CD14-positive monocyte (primary cell): ENCODE results near the gene ST6GALNAC3. TPM values are rescaled to one million over a fixed set of nuclear protein-coding genes. Genes with fewer than 3 reads are reported as not detected.

Experiments used
- DNase-seq, 3 donors: peaks; one replicate each; pipeline ENCODE4 v3.0.0-alpha.2; 2011 to 2022
- H2AFZ ChIP-seq: 2 replicates; pipeline ENCODE4 v1.6.0; 2012; ENCODE audit warnings: mild to moderate bottlenecking, low read depth, low read length, inconsistent platforms; ENCODE audit not compliant: insufficient read depth, poor library complexity, severe bottlenecking
- H3K27ac ChIP-seq, 2 donors: 1 replicate in 1 of 2; 2 replicates in 1 of 2; pipeline ENCODE4 v1.5.1; 2012 to 2013; ENCODE audit warnings: low read length in 2 of 2, control low read depth in 1 of 2, inconsistent platforms in 1 of 2, low read depth in 1 of 2, mild to moderate bottlenecking in 1 of 2
- H3K27me3 ChIP-seq, 2 donors: one replicate each; pipeline versions ENCODE4 v1.6.0 to v1.6.1; 2011 to 2013; ENCODE audit warnings: low read length in 2 of 2; ENCODE audit not compliant: control insufficient read depth in 2 of 2, insufficient read depth in 2 of 2
- H3K36me3 ChIP-seq, 2 donors: replicated peaks in 1 of 2; 1 replicate in 1 of 2; 2 replicates in 1 of 2; pipeline versions ENCODE4 v1.5.1 to v1.6.1; 2012 to 2013; ENCODE audit warnings: low read length in 2 of 2, control low read depth in 1 of 2, inconsistent platforms in 1 of 2, mild to moderate bottlenecking in 1 of 2; ENCODE audit not compliant: insufficient read depth in 2 of 2, control insufficient read depth in 1 of 2
- H3K4me1 ChIP-seq, 2 donors: 1 replicate in 1 of 2; 2 replicates in 1 of 2; pipeline versions ENCODE4 v1.5.1 to v1.6.1; 2012 to 2013; ENCODE audit warnings: low read length in 2 of 2, control low read depth in 1 of 2, inconsistent platforms in 1 of 2, mild to moderate bottlenecking in 1 of 2, moderate library complexity in 1 of 2; ENCODE audit not compliant: insufficient read depth in 2 of 2, control insufficient read depth in 1 of 2
- H3K4me2 ChIP-seq: replicated peaks from 2 replicates; pipeline ENCODE3; 2012; ENCODE audit warnings: low read length, moderate library complexity, mild to moderate bottlenecking; ENCODE audit not compliant: poor library complexity, severe bottlenecking; ENCODE audit errors: extremely low read depth
- H3K4me3 ChIP-seq, 3 experiments: fragments of 200-600 bp in 1 of 3; sonication (generic) in 1 of 3; replicated peaks in 1 of 3; 1 replicate in 2 of 3; 2 replicates in 1 of 3; pipeline ENCODE4 v1.5.1; 2011 to 2013; ENCODE audit warnings: low read length in 3 of 3, mild to moderate bottlenecking in 3 of 3, control low read depth in 2 of 3, low read depth in 2 of 3, inconsistent platforms in 1 of 3, moderate library complexity in 1 of 3
- H3K79me2 ChIP-seq: 2 replicates; pipeline ENCODE4 v1.6.0; 2012; ENCODE audit warnings: mild to moderate bottlenecking, control low read depth, inconsistent platforms, low read length, moderate library complexity; ENCODE audit not compliant: insufficient read depth
- H3K9ac ChIP-seq: 2 replicates; pipeline ENCODE4 v1.6.0; 2017; ENCODE audit warnings: low read length, mild to moderate bottlenecking; ENCODE audit not compliant: insufficient read depth, poor library complexity, severe bottlenecking
- H3K9me3 ChIP-seq, 2 donors: replicated peaks in 1 of 2; 1 replicate in 1 of 2; 2 replicates in 1 of 2; pipeline versions ENCODE4 v1.5.1 to v1.6.1; 2012 to 2013; ENCODE audit warnings: low read length in 2 of 2, control low read depth in 1 of 2; ENCODE audit not compliant: control insufficient read depth in 1 of 2, insufficient read depth in 1 of 2
- H4K20me1 ChIP-seq: 2 replicates; pipeline ENCODE4 v1.6.0; 2012; ENCODE audit warnings: mild to moderate bottlenecking, low read length, control low read depth, moderate library complexity; ENCODE audit not compliant: insufficient read depth
- H3K27ac Mint-ChIP-seq, 7 donors: one replicate each; pipeline ENCODE4 v1.8.0; 2020; ENCODE audit warnings: mild to moderate bottlenecking in 7 of 7, mixed read lengths in 7 of 7, moderate library complexity in 6 of 7, inconsistent platforms in 2 of 7
- H3K27me3 Mint-ChIP-seq, 3 donors: one replicate each; pipeline ENCODE4 v1.8.0; 2021 to 2022; ENCODE audit warnings: low read depth in 3 of 3, mild to moderate bottlenecking in 3 of 3, mixed read lengths in 3 of 3, moderate library complexity in 3 of 3, inconsistent platforms in 1 of 3
- H3K36me3 Mint-ChIP-seq, 2 donors: one replicate each; pipeline ENCODE4 v1.8.0; 2020; ENCODE audit warnings: mixed read lengths in 2 of 2, inconsistent platforms in 1 of 2, mild to moderate bottlenecking in 1 of 2
- H3K4me1 Mint-ChIP-seq: one replicate; pipeline ENCODE4 v1.8.0; 2020; ENCODE audit warnings: mild to moderate bottlenecking, mixed read lengths
- H3K4me3 Mint-ChIP-seq, 2 donors: one replicate each; pipeline ENCODE4 v1.8.0; 2020; ENCODE audit warnings: mild to moderate bottlenecking in 2 of 2, mixed read lengths in 2 of 2, moderate library complexity in 1 of 2
- H3K9me3 Mint-ChIP-seq, 7 donors: one replicate each; pipeline ENCODE4 v1.8.0; 2020 to 2022; ENCODE audit warnings: mixed read lengths in 7 of 7, mild to moderate bottlenecking in 6 of 7, moderate library complexity in 6 of 7, inconsistent platforms in 2 of 7
- WGBS: methylation state at CpG from one replicate; pipeline ENCODE4 v1.1.5; 2013; ENCODE audit warnings: missing lambda C conversion rate; ENCODE audit not compliant: insufficient coverage; 5-methylcytosine and 5-hydroxymethylcytosine counted together
- intact Hi-C, 2 donors: fragments of 100-400 bp; cut with micrococcal nuclease; formaldehyde crosslinking; loops; one replicate each; pipeline versions ENCODE4 v1.15.0 to v1.15.1; 2023
- polyA plus RNA-seq, 3 donors: library from polyadenylated mRNA; depleted of rRNA in 1 of 3; unstranded in 2 of 3; stranded (reverse) in 1 of 3; fragments of 300-500 nt in 2 of 3; fragments of >200 nt in 1 of 3; fragmentation: Illumina TruSeq in 2 of 3; gene quantifications; 1 replicate in 2 of 3; 2 replicates in 1 of 3; pipeline ENCODE4 v1.2.3, GENCODE V29; 2012 to 2021
- TF ChIP-seq, protein P1 (sequence below): fragments of 200-600 bp; IDR thresholded peaks from one replicate; pipeline ENCODE4 v1.8.0; 2022; ENCODE audit warnings: antibody characterized with exemption, mild to moderate bottlenecking

ST6GALNAC3 gene
- polyA plus RNA-seq, 3 donors, result 6.5 to 9.2 (median 7.6) TPM

- no peak overlapping the region for H3K4me2 ChIP-seq
Observed at GRCh38 chr1:76285578-76286135, 211.1 kb downstream of the ST6GALNAC3 start.

GRCh38 chr1:76287917-76288316, 213.4 kb downstream of the ST6GALNAC3 start:
- no CpG with 5 or more reads among the region's 2 CpGs for WGBS
- no peak for DNase-seq
- H3K27ac Mint-ChIP-seq, result no peak overlapping the region
- H3K9me3 ChIP-seq, result no peaks in the 10 kb centered on the region
- peaks cover 3% of the 10 kb centered on the region for H4K20me1 ChIP-seq
- TF ChIP-seq, protein P1, sequence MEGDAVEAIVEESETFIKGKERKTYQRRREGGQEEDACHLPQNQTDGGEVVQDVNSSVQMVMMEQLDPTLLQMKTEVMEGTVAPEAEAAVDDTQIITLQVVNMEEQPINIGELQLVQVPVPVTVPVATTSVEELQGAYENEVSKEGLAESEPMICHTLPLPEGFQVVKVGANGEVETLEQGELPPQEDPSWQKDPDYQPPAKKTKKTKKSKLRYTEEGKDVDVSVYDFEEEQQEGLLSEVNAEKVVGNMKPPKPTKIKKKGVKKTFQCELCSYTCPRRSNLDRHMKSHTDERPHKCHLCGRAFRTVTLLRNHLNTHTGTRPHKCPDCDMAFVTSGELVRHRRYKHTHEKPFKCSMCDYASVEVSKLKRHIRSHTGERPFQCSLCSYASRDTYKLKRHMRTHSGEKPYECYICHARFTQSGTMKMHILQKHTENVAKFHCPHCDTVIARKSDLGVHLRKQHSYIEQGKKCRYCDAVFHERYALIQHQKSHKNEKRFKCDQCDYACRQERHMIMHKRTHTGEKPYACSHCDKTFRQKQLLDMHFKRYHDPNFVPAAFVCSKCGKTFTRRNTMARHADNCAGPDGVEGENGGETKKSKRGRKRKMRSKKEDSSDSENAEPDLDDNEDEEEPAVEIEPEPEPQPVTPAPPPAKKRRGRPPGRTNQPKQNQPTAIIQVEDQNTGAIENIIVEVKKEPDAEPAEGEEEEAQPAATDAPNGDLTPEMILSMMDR, result no peak
- H3K27me3 ChIP-seq, result no peaks in the 10 kb centered on the region
- no peaks in the 10 kb centered on the region for H3K4me1 ChIP-seq
- H3K27ac ChIP-seq, result no peak overlapping the region
- H3K4me3 Mint-ChIP-seq, result no peak overlapping the region
- intact Hi-C loops, result loop anchor here in 1 of 2 donors (2.0 kb wide), 1 partner anchor 21 kb away; no protein-coding TSS in a partner anchor
- H2AFZ ChIP-seq, result no peak overlapping the region
- H3K36me3 Mint-ChIP-seq, result no peaks in the 10 kb centered on the region
- peaks cover 0 to 1% (median 1%) of the 10 kb centered on the region in 3 donors for H3K27me3 Mint-ChIP-seq
- no peaks in the 10 kb centered on the region for H3K36me3 ChIP-seq
- no peak overlapping the region for H3K4me2 ChIP-seq
- H3K9me3 Mint-ChIP-seq, result no peaks in the 10 kb centered on the region
- H3K4me3 ChIP-seq, result no peak overlapping the region
- no peak overlapping the region for H3K9ac ChIP-seq
- no peaks in the 10 kb centered on the region for H3K79me2 ChIP-seq
- H3K4me1 Mint-ChIP-seq, result peaks cover 6% of the 10 kb centered on the region

More at GRCh38 chr1:76285578-76286135, 211.1 kb downstream of the ST6GALNAC3 start:
- Histone ChIP-seq H3K9me3 (no peaks in the 10 kb centered on the region), H3K79me2 (no peaks in the 10 kb centered on the region), H4K20me1 (no peaks in the 10 kb centered on the region), H3K4me1 (no peaks in the 10 kb centered on the region), H3K4me3 (no peak overlapping the region), H3K36me3 (no peaks in the 10 kb centered on the region), H2AFZ (no peak overlapping the region), H3K9ac (no peak overlapping the region), H3K27me3 (no peaks in the 10 kb centered on the region), H3K27ac (no peak overlapping the region)
- H3K27me3 Mint-ChIP-seq, result peaks cover 0 to 2% (median 1%) of the 10 kb centered on the region in 3 donors
- H3K36me3 Mint-ChIP-seq, result no peaks in the 10 kb centered on the region
- DNase-seq, result no peak
- TF ChIP-seq, protein P1, result no peak
- peaks cover 4% of the 10 kb centered on the region for H3K4me1 Mint-ChIP-seq
- intact Hi-C loops, result no loop called here
- H3K9me3 Mint-ChIP-seq, result no peaks in the 10 kb centered on the region
- no CpG with 5 or more reads among the region's 4 CpGs for whole genome bisulfite sequencing
- no peak overlapping the region for H3K27ac Mint-ChIP-seq
- H3K4me3 Mint-ChIP-seq, result no peak overlapping the region
